GM12873 (cell line): Measurements from ENCODE around the gene CACNA1C.
A peak's percentile ranks its signal among the peaks of the same experiment; 100 is the strongest.

Source experiments
- TF ChIP-seq, protein P1 (sequence below): IDR thresholded peaks from 2 replicates; pipeline ENCODE4 v1.5.1; 2012; ENCODE audit warnings: low read depth, mild to moderate bottlenecking, moderate library complexity, low read length, control low read depth; ENCODE audit not compliant: insufficient read depth; ENCODE audit errors: missing control alignments

The CACNA1C gene

DNA sequence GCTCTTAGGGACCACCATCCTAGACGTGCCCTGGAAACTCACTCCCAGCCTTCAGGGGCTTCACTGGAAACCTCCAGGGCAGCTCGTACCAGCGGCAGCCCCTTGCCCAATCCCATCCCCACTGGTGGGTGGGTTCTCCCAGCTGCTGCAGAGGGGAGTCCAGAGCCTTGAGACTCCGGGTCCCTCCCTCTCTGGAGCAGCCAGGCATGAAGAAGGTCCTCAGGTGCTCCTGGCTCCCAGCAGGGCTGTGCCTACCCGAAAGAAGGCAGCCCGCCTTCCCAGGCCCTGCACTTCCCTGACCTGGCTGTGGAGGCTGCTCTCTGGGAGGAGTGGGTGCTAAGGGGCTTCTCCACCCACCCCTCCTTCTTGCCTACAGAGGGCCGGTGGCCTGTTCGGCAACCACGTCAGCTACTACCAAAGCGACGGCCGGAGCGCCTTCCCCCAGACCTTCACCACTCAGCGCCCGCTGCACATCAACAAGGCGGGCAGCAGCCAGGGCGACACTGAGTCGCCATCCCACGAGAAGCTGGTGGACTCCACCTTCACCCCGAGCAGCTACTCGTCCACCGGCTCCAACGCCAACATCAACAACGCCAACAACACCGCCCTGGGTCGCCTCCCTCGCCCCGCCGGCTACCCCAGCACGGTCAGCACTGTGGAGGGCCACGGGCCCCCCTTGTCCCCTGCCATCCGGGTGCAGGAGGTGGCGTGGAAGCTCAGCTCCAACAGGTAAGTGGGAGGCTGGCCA, 626.5 kb downstream of the CACNA1C start:
- TF ChIP-seq, protein P1, sequence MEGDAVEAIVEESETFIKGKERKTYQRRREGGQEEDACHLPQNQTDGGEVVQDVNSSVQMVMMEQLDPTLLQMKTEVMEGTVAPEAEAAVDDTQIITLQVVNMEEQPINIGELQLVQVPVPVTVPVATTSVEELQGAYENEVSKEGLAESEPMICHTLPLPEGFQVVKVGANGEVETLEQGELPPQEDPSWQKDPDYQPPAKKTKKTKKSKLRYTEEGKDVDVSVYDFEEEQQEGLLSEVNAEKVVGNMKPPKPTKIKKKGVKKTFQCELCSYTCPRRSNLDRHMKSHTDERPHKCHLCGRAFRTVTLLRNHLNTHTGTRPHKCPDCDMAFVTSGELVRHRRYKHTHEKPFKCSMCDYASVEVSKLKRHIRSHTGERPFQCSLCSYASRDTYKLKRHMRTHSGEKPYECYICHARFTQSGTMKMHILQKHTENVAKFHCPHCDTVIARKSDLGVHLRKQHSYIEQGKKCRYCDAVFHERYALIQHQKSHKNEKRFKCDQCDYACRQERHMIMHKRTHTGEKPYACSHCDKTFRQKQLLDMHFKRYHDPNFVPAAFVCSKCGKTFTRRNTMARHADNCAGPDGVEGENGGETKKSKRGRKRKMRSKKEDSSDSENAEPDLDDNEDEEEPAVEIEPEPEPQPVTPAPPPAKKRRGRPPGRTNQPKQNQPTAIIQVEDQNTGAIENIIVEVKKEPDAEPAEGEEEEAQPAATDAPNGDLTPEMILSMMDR = no peak

DNA sequence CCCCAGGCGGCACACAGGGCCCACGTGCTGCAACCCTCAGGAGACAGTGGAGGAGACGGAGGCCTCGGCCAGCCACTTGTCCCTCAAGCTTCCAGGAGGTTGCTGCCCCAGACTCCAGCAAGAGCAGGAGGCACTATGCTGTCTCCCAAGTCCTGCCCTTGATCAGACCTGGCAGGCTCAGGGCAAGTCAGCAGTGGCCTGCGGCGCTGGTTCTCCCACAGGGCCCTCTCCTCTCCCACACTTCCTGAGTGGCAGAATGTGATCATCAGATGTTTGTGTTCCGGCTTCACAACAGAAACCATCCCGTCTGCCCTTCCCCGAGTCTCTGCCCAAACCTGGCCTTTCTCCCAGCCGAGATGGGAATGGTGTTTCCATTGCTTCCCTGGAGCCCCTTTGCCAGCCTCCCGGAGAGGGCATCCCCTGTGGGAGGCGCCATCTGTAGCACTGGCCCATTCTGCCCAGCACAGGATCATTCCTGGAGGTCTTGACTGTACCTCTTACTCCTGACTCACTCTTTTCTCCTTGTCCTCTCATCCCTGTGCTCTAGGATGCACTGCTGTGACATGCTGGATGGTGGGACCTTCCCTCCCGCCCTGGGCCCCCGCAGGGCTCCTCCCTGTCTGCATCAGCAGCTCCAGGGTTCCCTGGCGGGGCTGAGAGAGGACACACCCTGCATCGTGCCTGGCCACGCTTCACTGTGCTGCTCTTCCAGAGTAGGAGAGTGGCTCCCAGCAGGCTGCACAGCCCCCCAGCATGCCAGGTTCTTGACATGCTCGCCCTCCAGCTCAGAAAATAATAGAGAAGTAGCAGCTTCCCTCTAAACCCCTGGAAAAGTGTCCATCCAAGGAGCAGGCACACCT, 627.3 kb downstream of the CACNA1C start:
- TF ChIP-seq, protein P1 = no peak

DNA sequence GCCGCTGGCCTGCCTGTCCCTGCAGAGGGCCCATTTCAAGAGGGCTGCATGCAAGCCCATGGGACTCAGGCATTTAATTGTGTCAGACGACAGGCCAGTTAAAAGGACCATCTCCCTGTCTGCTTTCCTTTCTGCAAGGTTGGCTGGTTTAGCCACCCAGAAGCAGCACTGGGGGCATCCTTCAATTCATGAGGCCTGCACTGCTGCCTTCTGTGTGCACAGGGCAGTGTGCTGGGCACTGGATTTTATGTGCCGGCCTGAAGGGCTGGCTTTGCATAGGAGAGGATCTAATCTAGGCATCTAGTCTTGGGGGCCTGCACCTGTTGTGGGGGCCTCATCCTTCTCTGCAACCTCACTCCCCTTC, 627.9 kb downstream of the CACNA1C start:
- TF ChIP-seq, protein P1 = no peak

DNA sequence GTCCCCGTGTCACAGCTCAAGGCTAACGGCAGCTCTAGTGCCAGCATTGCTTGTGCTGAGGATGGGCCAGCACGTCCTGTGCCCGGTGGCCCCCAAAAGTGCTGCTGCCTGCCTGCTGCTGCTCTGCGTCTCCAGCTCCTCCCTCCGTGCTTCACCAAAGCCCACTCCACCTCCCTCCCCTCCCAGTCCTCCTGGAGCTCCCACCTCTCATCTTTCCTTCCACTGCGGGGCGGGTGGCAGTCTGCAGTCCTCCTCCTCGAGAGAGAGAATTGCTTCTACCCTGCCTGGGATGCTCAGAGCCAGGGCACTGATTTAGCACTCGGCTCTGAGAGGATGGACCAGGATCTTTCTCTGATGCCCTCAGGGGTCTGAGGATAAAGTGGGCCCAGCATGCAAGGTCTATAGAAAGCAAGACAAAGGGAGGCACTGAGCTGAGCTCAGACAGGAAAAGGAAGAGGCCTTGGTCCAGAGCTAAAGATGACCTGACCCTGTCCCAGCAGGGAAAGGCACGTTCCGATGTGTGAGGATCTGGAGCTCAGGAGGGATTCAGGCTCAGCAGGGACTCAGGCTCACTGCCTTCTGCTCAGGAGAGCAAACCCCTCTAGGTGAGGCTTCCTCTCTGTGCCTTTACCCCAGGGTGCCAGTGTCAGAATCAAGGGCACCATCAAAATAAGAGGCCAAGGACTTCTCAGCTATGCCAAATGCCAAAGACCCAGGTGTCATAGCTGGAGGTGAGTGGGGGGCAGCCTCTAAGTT, 628.8 kb downstream of the CACNA1C start:
- TF ChIP-seq, protein P1 = no peak

DNA sequence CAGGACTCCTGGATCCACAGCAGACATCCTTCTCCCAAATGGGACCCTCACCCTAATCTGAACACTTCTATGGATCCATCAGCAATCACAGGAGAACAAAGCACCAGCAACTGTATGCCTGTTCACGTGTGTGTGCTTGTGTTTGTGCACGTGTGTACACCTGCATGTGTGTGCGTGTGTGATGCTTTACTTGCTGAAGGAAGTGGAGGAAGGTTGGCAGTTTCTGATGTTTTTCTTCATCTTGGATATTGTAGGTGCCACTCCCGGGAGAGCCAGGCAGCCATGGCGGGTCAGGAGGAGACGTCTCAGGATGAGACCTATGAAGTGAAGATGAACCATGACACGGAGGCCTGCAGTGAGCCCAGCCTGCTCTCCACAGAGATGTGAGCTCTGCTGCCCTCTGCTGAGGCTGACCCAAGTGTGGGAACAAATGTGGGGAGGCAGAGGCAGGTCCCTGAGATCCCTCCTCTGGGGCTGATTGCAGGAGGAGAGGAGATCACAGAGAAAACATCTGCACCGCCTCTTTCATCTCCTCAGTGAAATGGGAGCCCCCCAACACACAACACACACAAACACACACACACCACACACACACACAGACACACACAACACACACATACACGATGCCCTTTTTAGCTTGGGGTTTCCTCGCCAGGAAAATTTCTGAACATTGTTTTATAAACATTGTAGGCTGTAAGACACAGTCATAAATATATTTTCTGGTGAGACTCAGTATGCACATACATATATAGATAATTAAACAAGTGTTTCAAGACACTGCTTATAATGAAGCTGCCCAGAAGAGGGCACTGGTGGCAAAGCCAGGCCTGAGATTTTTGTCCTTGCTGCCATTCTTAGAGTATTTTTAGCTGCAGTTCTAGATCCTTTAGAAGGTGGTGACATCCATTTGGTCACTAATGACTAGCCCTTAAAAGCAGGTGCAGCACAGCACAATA, 629.8 kb downstream of the CACNA1C start:
- TF ChIP-seq, protein P1 = peak; percentile 47

DNA sequence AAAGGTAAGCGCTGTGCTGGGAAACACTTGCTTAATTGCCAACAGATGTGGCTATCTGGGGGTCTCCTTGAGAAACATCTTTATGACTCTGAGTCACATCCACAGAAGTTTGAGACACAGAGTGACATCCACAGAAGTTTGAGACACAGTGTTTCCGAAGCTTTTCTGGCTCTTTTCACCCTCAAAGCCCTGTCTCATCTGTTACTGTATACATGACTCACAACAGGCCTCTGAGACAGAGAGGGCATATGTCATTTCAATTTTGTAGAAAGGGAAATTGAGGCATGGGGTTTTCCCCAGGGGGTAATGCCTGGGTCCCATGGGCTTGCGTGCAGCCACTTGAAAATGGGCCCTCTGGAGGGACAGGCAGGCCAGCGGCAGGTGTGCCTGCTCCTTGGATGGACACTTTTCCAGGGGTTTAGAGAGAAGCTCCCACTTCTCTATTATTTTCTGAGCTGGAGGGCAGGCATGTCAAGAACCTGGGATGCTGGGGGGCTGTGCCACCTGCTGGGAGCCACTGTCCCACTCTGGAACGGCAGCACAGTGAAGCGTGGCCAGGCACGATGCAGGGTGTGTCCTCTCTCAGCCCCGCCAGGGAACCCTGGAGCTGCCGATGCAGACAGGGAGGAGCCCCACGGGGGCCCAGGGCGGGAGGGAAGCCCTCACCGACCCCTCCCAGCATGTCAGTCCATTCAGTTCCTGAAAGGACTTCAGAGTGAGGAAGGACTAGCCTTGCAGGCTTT, 630.7 kb downstream of the CACNA1C start:
- TF ChIP-seq, protein P1 = no peak
